NK-92 (cell line): ENCODE data around the gene BLOC1S2.
"Not testable (repeated sequence)": the region's sequence is repeated elsewhere in the genome, so short reads cannot be mapped to it uniquely, and the experiment has no call there.

Source experiments
- DNase-seq: peaks from one replicate; lab custom pipeline; 2025; ENCODE audit not compliant: unreplicated experiment; lab: John Stamatoyannopoulos, UW

The BLOC1S2 gene

DNA sequence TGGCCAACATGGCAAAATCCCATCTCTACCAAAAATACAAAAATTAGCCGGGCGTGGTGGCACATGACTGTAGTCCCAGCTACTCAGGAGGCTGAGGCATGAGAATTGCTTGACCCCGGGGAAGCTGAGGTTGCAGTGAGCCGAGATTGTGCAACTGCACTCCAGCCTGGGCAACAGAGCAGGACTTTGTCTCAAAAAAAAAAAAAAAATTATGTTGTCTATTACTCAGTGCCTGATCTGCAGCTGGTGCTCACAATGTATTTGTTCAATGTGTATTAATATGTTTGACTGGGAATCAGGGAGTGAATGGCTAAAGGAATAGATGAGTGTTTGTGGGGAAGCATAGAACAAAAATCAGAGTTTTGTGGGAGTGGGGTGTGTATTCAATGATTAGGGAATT, 5.8 kb upstream of the BLOC1S2 start:
- DNase-seq = not testable (repeated sequence)

DNA sequence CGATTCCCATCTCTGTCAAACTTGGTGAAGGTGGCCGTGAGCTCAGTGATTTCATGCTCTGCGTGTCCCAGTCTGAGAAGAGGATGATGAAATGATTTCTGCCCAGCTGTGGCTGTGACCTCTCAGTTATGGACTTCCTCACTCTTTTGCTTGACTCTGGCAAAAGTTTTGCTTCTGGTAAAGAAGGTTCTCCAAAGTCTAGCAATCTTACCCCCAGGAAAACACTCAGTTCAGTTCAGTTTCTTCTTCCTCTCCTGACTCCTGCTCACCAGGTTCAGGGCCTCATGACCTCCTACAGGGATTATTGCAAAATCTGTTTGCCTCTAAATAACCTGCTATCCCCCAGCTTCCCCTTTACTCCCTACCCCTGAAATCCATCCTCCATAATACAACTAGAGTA, 4.9 kb upstream of the BLOC1S2 start:
- no peak for DNase-seq

DNA sequence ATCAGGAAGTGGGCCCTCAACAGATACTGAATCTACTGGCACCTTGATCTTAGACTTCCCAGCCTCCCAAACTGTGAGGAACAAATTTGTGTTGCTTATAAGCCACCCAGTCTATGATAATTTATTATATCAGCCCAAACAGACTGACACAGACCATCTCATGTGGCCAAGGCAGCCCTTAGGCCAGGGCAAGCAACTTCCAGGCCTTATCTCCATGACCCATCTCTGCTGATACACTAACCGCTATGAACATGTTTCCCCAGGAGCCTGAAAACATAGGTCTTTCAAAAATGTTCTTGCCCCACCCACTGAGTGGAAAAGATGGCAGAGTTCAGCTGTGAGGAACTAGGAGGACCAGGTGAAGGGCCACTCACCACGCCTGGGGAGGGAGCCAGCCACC, 3.2 kb upstream of the BLOC1S2 start:
- no peak for DNase-seq

DNA sequence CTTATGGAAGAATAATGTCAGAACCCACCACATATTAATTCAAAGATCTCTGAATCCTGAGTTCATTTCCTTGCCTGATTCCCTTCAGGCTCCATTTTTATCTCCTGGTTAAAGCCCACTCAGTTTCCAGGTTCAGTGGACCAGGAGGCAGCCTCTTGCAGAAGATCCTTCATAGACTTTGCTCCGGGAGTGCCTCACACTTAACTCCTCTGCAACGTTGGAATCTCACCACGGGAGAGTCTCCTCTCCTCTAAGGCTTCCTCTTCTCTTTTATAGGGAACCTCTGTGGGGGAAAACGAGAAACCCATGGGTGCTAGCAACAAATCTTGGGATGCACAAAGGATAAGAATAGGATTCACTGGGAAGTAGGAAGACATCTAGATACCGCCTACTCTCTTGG, 1.7 kb upstream of the BLOC1S2 start:
- DNase-seq = no peak

DNA sequence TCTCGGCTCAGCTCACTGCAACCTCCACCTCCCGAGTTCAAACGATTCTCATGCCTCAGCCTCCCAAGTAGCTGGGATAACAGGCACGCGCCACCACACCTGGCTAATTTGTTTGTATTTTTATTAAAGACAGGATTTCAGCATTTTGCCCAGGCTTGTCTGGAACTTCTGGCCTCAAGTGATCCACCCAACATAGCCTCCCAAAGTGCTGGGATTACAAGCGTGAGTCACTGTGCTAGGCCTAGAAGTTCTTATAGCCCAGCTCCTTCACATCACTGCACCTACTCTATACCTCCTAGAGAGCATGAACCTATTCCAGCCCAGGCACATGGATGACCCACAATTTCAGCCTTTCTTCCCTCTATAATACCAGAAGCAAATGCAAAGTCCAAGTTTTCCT, 1.3 kb upstream of the BLOC1S2 start:
- no peak for DNase-seq

DNA sequence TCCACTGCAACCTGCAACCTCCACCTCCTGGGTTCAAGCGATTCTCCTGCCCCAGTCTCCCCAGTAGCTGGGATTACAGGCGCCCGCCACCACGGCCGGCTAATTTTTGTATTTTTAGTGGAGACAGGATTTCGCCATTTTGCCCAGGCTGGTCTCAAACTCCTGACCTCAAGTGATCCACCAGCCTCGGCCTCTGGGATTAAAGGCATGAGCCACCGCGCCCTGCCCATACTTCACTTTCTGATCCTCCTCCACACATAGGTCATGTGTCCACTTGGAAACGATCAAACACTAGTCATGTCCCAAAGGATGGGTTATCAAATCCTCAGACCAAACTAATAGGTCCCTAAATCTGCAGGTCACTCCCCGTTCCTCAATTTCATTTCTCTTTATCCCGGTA, 1.2 kb downstream of the BLOC1S2 start:
- not testable (repeated sequence) for DNase-seq

DNA sequence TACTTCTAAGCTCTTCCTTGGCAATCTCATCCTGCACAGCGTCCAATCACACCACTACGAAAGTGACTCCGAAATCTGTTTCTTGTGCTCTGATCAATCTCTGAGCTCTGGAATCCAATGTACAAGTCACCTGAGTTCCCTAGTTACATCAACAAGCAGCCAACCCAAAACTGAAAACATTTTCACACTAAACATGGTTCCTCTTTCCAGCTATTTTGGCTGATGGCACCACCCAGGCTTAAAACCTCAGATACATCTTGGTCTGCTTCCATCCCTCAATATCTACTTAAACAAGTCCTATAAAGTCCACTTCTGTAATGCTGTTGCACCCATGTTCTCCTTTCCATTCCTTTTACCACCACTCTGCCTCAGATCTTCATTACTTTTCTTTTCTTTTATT, 3.6 kb downstream of the BLOC1S2 start:
- DNase-seq = no peak

DNA sequence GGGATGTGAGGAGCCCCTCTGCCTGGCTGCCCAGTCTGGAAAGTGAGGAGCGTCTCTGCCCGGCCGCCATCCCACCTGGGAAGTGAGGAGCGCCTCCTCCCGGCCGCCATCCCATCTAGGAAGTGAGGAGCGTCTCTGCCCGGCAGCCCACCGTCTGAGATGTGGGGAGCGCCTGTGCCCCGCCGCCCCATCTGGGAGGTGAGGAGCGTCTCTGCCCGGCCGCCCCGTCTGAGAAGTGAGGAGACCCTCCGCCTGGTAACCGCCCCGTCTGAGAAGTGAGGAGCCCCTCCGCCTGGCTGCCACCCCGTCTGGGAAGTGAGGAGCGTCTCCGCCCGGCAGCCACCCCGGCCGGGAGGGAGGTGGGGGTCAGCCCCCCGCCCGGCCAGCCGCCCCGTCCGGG, 9.5 kb downstream of the BLOC1S2 start:
- not testable (repeated sequence) for DNase-seq

DNA sequence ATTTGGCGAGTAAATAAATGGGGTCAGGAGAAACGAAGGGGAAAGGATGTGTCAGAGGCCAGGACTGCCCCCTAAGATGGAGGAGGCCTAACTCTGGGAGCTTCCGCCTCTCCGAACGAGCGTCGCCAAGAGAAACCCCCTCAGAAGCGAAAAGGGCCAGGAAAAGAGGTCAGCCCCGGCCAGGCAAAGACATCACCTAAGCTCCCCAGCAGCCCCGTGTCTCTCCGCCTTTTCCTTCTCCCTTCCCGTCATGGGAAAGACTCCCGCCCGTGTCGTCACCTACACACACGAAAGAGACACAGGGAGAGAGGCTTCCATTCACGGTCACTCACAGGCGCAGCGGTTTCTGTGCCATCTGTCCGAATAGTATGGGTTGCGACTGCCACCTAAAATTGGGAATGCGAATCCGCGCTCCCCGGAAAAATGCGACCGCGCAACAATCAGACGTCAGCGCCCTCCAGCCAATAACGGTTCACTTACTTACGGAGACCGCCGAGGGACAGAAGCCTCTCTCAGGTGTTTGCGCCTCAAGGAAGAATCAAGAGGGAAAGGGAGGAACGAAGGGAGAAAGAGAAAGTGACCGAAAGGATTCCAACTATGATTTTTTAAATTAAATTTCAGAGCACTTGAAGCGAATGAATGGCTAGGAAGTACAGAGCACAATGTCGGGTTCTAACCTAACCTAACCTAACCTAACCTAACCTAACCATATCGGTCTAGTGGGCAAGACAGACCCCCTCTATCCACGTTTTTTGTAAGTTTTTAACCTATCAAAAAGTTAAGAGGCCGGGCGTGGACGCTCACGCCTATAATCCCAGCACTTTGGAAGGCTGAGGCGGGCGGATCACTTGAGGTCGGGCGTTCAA, 19.0 kb downstream of the BLOC1S2 start, which contains the start of gene CWF19L1:
CWF19L1 (minus strand) TSS at position 400 of the 866 bp plus-strand sequence; CDS start at position 355, 45 bp downstream.
- DNase-seq = peak; percentile 7

DNA sequence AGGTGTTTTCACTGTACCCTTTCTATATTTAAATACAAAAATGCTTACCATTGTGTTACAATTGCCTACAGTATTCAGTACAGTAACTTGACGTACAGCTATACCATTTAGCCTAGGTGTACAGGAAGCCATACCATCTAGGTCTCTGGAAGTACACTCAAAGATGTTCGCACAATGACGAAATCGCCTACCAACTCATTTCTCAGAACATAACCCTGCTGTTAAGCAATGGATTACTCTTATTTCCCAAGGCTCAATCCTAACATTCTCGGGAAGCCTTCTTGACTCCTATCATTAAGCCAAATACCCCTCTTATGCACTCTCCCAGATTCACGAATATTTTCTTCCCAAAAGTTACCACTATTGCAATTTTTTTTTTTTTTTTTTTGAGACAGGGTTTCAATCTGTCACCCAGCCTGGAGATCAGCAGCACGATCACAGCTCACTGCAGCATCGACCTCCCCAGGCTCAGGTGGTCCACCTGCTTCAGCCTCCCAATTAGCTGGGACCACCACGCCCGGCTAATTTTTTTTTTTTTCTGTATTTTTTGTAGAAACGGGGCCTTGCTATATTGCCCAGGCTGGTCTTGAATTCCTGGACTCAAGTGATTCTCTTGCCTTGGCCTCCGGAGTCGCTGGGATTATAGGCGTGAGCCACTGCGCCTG, 20.5 kb downstream of the BLOC1S2 start:
- no peak for DNase-seq

DNA sequence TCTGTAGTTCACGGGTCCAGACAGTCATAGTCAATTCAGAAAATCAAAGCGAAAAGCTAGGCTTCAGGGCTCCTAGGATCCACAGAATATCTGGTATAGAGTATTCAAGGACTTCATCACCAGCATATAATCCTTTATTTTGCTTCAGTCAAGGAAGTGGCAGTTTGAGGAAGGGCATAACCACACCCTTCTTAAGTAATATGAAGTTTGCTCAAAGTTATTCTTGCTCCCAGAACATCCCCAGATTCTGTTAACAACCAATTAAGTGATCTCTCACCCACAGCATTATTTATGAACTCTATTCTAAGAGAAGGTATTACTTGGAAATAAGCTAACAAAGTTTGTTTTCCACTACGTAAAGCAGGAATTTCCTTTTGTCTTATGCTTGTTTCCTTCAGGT, 32.3 kb downstream of the BLOC1S2 start:
- no peak for DNase-seq

DNA sequence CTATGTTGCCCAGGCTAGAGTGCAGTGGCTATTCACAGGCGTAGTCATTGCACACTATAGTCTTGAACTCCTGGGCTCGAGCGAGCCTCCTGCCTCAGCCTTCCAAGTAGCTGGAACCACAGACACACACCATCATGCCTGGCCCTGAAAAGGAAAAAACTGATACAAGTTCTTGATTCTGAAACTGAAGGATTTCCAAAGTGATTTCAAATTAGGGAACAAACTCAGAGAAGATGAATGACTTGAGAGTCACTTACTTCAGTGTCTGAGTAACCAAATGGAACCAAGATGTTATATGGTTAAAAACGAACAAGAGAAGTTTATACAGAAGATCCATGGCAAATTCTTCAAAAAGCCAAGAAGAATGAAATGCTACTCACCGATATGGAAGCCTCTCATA, 33.4 kb downstream of the BLOC1S2 start:
- DNase-seq = no peak

DNA sequence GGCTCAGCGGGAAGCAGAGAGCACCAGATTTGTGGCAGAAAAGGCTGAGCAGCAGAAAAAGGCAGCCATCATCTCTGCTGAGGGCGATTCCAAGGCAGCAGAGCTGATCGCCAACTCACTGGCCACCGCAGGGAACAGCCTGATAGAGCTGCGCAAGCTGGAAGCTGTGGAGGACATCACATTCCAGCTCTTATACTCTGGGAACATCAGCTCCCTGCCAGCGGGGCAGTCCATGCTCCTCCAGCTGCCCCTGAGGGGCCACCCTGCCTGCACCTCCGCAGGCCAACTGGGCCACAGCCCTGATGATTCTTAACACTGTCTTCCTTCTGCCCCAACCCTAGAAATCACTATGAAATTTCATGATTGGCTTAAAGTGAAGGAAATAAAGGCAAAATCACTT, 37.7 kb downstream of the BLOC1S2 start:
- no peak for DNase-seq

DNA sequence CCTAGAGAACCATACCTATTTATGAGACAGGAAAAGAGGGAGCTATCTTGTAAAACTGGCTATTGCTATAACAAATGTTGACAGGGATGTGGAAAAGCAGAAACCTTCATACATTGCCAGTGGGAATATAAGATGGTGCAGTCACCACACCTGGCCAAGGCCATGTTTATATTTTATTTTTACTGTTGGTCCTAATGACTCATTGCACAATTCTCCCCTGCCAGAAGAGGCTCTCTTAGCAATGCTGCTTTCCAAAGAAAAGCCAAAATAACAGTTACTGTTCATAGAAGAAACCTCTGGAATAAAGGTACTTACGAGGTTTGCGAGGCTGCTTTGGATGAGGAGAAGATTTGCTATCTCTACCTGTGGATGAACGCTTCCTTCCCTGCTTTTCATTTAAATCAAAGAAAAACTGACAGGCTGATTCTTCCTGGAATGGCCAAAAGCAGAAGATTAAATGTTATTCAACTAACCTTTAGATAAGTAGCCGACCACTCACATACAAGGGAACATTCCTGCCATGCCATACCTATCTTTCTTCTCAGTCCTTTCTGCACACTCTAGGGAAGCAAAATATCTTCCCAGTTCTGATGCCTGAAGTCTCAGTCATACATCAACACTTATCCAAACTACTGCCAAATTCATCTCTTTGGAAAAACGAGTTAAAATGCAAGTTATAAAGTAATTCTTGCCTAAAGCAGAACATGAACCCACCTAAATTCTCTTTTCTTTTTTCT, 40.8 kb downstream of the BLOC1S2 start:
- DNase-seq = no peak

DNA sequence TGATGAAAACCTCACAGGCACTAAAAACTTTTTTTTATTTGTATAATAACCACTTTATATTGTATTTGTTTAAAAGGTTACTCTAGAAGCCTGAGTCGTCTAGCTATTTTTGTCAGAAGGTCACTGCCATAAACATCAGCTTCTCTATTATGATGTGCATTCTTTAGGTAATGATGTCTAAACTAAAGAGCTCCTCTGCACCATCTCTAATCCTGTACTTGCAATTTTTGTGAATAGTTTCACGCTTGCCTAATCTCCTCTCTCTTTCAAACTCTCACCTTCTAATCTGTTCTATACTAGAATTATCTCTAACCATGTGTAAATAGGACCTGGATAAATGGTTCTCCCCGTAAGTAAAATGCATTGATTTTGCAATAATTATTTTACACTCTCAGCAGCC, 46.6 kb downstream of the BLOC1S2 start:
- DNase-seq = no peak

DNA sequence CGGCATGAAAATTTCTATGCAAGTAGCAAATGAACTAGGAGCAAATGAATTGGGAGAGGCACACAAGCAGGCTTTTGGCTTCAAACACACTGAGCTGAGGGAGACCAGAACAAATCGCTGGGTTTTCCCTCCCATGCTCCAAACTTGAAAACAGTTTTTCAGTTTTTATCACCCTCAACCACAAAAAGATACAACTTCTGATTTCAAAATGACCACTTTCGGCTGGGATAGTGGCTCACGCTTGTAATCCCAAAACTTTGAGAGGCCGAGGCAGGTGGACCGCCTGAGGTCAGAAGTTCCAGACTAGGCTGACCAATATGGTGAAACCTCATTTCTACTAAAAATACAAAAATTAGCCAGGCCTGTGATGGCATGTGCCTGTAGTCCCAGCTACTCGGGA, 48.1 kb downstream of the BLOC1S2 start:
- no peak for DNase-seq

DNA sequence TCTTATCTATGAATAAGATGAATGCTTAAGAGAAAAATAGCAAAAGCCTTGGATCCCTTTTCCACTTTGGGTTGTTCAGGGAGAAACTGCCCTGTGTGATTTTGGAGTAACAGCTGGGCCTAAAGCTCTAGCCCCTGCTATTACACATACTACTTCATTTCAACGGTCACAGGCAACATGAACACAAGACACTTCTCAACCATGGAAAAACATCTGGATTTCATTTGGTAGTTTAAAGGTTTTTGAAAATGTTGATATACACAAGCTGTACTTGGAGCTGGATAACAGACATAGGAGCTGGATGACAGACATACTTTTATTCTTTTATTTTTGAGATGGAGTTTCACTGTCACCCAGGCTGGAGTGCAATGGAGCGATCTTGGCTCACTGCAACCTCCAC, 54.4 kb downstream of the BLOC1S2 start:
- DNase-seq = no peak

DNA sequence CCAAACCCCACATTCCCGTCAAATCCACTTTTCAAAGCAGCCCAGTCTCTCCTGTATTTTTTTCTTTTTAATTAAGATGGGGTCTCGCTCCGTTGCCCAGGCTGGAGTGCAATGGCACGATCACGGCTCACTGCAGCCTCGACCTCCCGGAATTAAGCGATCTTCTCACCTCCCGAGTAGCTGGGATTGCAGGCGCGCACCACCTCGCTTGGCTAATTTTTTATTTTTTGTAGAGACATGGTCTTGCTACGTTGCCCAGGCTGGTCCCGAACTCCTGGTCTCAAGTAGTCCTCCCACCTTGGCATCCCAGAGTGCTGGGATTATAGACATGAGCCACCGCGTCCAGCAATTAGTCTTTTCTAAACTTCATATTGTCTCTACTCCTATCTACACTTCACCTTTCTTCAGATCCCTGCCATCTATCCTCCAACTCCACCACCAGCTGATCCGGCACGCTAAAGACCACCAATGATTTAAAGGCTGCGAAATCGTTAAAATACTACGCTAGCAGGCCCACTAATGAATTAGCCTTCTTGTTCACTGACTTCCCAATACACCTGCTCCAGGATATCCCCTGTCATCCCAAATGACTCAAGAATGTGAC, 56.6 kb downstream of the BLOC1S2 start:
- no peak for DNase-seq

DNA sequence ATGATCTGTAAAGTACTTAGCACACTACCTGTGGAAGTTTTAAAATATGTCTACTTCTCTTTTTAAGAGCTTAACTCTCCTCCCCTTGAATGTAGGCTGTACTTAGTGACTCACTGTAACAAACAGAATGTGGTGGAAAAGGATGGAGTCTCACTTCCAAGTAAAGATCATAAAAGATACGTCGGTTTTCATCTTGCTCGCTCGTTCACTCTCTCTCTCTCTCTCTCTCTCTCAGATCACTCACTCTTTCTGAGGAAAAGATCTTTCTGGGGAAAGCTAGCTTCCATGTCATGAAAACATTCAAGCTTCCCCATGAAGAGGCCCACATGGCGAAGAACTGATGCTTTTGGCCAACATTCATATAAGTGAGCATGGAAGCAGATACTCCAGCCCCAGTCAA, 62.6 kb downstream of the BLOC1S2 start:
- no peak for DNase-seq
